HG02610 (cell line): ENCODE measurements around the gene DCAKD.

Experiments used
- ATAC-seq: cut with Tn5 transposase; IDR thresholded peaks from one replicate; pipeline ENCODE4 v1.9.1; 2021; ENCODE audit warnings: mild to moderate bottlenecking, moderate library complexity; ENCODE audit not compliant: unreplicated experiment

DCAKD gene

GRCh38 chr17:45051060-45051719, at the start of gene DCAKD:
DCAKD (minus strand) TSS chr17:45051632; CDS start chr17:45034885, 16,747 bp downstream.
- peak; percentile 85 for ATAC-seq

GRCh38 chr17:45098869-45099616, 47.6 kb upstream of the DCAKD start:
- ATAC-seq: no peak

- ATAC-seq: no peak
Observed at GRCh38 chr17:45098081-45098868, 46.8 kb upstream of the DCAKD start.

GRCh38 chr17:45096926-45097325, 45.5 kb upstream of the DCAKD start:
- no peak for ATAC-seq

- no peak for ATAC-seq
Observed at GRCh38 chr17:45096141-45096540, 44.7 kb upstream of the DCAKD start.

- ATAC-seq: no peak
Observed at GRCh38 chr17:45093444-45094110, 42.1 kb upstream of the DCAKD start.

- ATAC-seq: no peak
Observed at GRCh38 chr17:45092911-45093430, 41.5 kb upstream of the DCAKD start.

GRCh38 chr17:45091778-45092425, 40.5 kb upstream of the DCAKD start:
- ATAC-seq: no peak

- ATAC-seq: no peak
Observed at GRCh38 chr17:45090711-45091110, 39.3 kb upstream of the DCAKD start.

GRCh38 chr17:45088741-45089140, 37.3 kb upstream of the DCAKD start:
- ATAC-seq: no peak

GRCh38 chr17:45087978-45088377, 36.5 kb upstream of the DCAKD start:
- no peak for ATAC-seq

GRCh38 chr17:45087504-45087975, 36.1 kb upstream of the DCAKD start:
- ATAC-seq: no peak

- ATAC-seq: no peak
Observed at GRCh38 chr17:45086865-45087503, 35.6 kb upstream of the DCAKD start.

GRCh38 chr17:45086391-45086790, 35.0 kb upstream of the DCAKD start:
- no peak for ATAC-seq

GRCh38 chr17:45081047-45081703, 29.7 kb upstream of the DCAKD start:
- ATAC-seq: no peak

- ATAC-seq: peak; percentile 49
Observed at GRCh38 chr17:45077643-45078042, 26.2 kb upstream of the DCAKD start.

GRCh38 chr17:45073414-45074070, 22.1 kb upstream of the DCAKD start:
- ATAC-seq: no peak

GRCh38 chr17:45070809-45071208, 19.4 kb upstream of the DCAKD start:
- no peak for ATAC-seq

GRCh38 chr17:45070001-45070400, 18.6 kb upstream of the DCAKD start:
- no peak for ATAC-seq
